Sigmoid colon (tissue), 4 donors: ENCODE measurements around the gene FAM168A.
A peak's percentile ranks its signal among the peaks of the same experiment; 100 is the strongest.

ENCODE experiments used
- CTCF ChIP-seq, 4 experiments: fragments of 450-650 bp in 3 of 4; fragments of 200-600 bp in 1 of 4; IDR thresholded peaks; one replicate each; pipeline ENCODE4 v1.5.1; 2016 to 2019; ENCODE audit warnings: antibody characterized with exemption in 4 of 4, mild to moderate bottlenecking in 3 of 4, moderate library complexity in 2 of 4
- EP300 ChIP-seq, 4 donors: sonication (generic); formaldehyde crosslinking; IDR thresholded peaks; one replicate each; pipeline ENCODE4 v1.6.1; 2017; ENCODE audit warnings: antibody characterized with exemption in 4 of 4
- POLR2A ChIP-seq, 2 donors: fragments of 450-650 bp; IDR thresholded peaks; one replicate each; pipeline ENCODE4 v1.6.1; 2016; ENCODE audit warnings: antibody characterized with exemption in 2 of 2, mild to moderate bottlenecking in 2 of 2, moderate library complexity in 2 of 2
- POLR2AphosphoS5 ChIP-seq, 4 donors: sonication (generic); formaldehyde crosslinking; IDR thresholded peaks; one replicate each; pipeline ENCODE4 v1.6.1; 2017; ENCODE audit warnings: antibody characterized with exemption in 4 of 4

GRCh38 chr11:73478737-73479347, 119.1 kb downstream of the FAM168A start:
- peak in 3 of 4 experiments; percentile 34 to 40 (median 38) for TF ChIP-seq CTCF (IDR thresholded peaks at IDR 0.05)
- no peak for TF ChIP-seq POLR2AphosphoS5 (IDR thresholded peaks at IDR 0.05)
- no peak for TF ChIP-seq POLR2A (IDR thresholded peaks at IDR 0.05)
- TF ChIP-seq EP300 (IDR thresholded peaks at IDR 0.05), result no peak
